RCC 7860 (cell line): ENCODE results near the gene GAL3ST1.
"Not testable (repeated sequence)": the region's sequence is repeated elsewhere in the genome, so short reads cannot be mapped to it uniquely, and the experiment has no call there.

Experiments
- DNase-seq: peaks from one replicate; pipeline ENCODE4 v3.0.0-alpha.2; 2015; ENCODE audit warnings: low spot score
- FAIRE-seq: peaks from 2 replicates; lab custom pipeline; 2012; peaks lifted over from hg19 to GRCh38; lab: Jason Lieb, UNC

The GAL3ST1 gene, protein sequence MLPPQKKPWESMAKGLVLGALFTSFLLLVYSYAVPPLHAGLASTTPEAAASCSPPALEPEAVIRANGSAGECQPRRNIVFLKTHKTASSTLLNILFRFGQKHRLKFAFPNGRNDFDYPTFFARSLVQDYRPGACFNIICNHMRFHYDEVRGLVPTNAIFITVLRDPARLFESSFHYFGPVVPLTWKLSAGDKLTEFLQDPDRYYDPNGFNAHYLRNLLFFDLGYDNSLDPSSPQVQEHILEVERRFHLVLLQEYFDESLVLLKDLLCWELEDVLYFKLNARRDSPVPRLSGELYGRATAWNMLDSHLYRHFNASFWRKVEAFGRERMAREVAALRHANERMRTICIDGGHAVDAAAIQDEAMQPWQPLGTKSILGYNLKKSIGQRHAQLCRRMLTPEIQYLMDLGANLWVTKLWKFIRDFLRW

DNA sequence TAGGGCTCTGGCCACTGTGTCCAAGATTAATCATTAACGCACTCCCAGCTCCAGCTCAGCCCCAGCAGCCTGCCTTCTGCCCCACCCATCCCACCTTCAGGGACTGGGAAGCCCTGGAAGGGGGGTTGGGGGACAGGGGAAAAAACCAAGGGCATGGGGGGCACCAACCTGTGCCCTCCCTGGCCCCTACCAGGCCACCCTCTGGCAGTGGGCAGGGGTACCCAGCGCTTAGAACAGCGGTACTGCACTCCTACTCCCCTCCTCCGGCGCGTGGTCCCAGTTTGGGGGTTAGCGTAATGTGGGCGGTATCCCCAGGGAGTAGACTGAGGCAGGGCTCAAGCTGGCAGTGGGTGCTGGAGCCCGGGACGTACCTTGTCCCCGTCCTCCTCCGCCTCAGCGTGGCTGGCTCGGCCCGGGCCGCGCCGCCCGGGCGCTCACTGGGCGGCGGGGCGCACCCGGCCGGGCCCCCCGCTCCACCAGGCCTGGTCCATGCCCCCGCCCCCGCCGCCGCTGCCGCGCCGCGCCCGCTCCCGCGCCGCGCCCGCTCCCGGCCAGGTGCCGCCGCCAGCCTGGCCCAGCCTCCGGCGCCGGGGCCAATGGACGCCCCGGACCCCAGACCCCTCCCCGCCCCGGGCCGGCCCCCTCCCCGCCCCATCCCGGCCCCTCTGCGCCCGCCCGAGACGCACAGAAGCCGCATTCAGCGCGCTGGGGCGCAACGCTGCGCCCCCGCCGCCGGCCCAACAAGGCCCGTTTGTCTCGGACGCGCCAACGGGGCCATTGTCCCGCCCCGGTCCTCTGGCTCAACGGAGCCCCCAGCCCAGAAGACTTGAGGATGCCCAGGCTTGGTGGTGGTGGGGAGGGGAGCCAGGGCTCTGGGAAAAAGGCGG, at the start of gene GAL3ST1:
Gene GAL3ST1 (minus strand): TSS at position 571 of the 887 bp plus-strand sequence. CDS start 17,273 bp downstream, outside the sequence.
- no peak for FAIRE-seq
- peak; percentile 52 for DNase-seq

DNA sequence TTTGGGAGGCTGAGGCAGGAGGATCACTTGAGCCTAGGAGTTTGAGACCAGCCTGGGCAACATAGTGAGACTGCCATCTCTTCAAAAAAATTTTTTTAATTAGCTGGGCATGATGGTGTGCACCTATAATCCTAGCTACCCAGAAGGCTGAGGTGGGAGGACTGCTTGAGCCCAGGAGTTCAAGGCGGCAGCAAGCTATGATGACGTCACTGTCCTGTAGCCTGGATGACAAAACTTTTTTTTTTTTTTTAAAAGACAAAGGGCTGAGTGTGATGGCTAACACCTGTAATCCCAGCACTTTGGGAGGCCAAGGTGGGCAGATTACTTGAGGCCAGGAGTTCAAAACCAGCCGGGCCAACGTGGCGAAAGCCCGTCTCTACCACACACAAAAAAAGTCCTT, 45.4 kb upstream of the GAL3ST1 start:
- not testable (repeated sequence) for FAIRE-seq, DNase-seq

DNA sequence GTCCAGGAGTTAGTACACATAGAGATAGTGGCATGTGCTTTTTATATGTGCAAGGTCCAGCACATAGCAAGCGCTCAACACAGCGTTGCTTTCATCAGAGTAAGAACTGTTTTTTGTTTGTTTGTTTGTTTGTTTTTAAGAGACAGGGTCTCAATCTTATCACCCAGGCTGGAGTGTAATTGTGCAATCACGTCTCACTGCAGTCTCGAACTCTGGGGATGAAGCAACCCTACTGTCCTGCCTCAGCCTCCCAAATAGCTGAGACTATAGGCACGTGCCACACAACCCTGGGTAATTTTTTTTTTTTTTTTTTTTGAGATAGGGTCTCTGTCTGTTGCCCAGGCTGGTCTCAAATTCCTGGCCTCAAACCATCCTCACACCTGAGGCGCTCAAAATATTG, 43.4 kb upstream of the GAL3ST1 start:
- FAIRE-seq (no peak), DNase-seq (no peak)

DNA sequence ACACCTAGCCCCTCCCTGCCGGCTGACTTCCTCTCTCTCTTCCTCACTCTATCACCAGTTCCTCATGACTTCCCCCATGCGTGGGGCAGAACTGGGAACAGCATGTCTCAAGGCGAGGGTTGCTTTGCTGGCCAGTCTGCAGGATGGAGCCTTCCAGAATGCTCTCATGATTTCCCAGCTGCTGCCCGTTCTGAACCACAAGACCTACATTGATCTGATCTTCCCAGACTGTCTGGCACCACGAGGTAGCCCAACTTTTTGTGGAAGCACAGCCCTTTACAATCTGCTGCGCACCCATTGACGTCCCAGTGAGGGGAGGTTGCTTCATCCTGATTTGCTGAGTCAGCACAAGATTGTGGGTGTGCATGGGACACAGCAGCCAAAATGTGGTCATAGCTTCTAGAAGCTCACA, 41.1 kb upstream of the GAL3ST1 start:
- FAIRE-seq = no peak
- no peak for DNase-seq

DNA sequence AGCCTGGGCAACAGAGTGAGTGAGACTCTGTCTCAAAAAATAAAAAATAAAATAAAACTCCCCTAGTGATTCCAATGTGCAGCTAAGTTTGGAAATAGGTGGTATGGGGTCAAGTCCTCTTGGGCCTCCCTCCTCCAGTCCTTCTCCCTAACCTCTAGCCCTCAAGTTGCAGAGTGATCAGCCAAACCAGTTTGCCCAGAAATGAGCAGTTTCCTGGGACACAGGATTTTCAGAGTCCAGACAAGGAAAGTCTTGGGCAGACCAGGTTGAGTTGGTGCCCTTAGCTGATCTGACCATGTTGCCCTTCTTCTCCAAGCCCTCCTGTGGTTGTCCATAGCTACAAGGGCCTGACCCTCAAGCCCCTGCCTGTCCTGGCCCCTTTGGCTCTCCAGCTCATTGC, 40.4 kb upstream of the GAL3ST1 start:
- FAIRE-seq = no peak
- no peak for DNase-seq

DNA sequence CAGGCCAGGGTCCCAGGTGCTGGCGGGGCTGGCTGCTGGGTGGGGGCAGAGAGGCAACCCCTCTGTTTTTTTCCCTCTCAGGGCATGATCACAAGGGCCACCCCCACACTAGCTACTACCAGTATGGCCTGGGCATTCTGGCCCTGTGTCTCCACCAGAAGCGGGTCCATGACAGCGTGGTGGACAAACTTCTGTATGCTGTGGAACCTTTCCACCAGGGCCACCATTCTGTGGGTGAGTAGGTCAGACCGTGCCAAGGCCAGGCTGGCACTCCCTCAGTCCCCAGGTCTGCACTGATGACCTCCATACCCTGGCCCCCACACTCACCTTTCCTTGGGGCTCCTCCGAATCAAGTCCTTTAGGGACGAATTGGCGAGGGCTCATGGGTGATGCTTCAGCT, 39.8 kb upstream of the GAL3ST1 start:
- DNase-seq = no peak
- no peak for FAIRE-seq

DNA sequence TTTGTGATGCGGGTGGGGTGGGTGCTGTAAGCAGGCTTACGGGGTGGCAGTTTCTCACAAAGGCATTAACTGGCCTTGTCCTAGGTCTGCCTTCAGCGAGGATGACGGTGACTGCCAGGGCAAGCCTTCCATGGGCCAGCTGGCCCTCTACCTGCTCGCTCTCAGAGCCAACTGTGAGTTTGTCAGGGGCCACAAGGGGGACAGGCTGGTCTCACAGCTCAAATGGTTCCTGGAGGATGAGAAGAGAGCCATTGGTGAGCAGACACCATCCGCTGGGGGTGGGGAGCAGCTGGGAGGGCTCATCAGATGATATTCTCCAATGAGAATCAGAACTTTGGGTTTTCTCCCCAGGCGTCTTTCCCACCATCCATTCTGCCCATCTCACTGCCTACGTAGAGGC, 38.3 kb upstream of the GAL3ST1 start:
- FAIRE-seq (no peak), DNase-seq (no peak)

DNA sequence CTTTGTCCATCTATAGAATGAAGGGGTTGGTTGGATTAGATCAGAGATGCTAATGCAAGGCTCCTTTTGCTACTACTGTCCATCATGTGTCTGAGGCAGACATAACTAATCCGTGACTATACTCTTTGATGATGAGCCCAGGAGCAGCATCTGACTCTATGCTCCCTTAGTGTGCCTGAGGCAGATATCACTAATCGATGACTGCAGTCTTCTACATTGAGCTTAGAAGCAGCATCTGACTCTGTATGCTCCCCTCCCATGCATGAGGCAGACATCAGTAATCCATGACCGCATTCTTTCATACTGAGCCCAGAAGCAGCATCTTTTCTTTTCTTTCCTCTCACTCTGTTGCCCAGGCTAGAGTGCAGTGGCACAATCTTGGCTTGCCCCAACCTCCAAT, 36.7 kb upstream of the GAL3ST1 start:
- no peak for DNase-seq
- FAIRE-seq = no peak

DNA sequence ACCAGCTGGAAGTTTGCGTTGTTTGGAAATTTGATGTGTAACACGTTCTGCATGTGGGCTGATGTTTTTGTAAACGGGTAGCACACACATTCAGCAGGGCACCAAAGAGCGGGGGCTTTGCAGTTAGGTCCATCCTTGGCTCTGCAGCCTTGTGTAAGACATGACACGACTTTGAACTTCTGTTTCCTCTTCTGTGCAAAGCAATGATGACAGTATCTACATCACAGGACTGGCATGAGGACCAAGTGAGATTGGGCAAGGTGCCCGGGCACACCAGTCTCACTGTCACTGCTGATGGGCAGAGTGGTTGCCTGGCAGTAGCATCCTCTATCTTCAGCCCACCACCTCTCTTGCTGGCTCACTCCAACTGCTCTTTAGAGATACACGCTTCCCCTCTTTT, 35.8 kb upstream of the GAL3ST1 start:
- no peak for DNase-seq
- no peak for FAIRE-seq

DNA sequence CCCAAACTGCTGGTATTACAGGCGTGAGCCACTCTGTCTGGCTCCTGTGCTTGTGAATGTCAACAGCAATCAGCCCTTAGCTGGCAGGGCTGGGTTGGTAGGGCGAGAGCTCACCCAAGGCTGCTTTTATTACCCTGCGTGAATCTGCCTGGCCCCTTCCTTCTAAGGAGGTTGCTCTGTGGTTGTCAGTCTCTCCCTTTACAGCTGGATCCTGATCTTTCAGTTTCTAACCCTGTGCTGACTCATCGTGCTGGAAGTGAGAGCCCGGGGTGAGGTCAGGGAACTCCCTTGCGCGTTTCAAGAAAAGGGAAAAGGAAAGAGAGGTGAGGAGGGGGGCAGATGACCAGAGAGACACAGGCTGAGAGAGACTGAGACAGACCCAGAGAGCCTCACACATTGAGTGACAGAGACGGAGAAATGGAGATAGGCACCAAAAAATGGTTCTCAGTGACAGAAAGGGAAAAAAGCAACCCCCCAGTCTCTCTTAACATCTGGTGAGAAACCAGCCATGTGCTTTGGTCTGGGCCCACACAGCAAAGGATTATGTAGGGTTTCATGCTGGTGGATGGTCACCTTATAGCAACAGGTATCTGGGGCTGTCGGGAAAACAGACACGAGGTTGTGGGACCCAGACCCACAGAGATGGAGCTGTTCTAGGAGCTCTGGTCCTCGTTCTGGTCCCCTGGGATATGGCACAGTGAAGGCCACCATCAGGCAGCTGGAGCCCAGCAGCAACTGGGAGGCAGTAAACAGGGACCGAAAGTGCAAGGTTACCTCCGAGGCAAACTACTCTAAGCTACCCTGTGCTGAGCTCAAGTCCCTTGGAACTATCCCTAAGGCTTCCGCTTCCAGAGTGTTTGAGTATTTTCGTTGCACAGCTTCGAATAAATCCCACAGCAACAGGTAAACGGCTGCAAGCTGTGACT, 35.1 kb upstream of the GAL3ST1 start:
- DNase-seq = peak; percentile 90
- FAIRE-seq = peak; percentile 89

DNA sequence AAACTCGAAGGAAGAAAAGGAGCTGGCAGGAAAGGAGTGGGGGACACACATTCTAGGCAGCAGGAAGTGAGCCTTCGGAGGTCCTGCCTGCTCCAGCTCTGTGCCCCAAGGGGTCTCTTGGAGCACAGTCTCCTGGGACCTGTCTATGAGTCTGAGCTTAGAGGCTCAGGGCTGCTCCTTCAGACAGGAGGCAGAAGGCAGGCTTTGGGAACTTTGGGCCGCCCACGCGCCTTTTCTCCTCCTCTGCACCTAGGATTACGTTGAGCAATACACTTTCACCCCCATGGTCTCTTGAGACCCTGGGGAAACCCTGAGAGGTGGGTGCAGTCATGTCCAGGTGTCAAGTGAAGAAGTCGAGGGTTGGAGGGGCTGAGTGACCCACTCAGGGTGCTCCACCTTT, 33.5 kb upstream of the GAL3ST1 start:
- FAIRE-seq = no peak

DNA sequence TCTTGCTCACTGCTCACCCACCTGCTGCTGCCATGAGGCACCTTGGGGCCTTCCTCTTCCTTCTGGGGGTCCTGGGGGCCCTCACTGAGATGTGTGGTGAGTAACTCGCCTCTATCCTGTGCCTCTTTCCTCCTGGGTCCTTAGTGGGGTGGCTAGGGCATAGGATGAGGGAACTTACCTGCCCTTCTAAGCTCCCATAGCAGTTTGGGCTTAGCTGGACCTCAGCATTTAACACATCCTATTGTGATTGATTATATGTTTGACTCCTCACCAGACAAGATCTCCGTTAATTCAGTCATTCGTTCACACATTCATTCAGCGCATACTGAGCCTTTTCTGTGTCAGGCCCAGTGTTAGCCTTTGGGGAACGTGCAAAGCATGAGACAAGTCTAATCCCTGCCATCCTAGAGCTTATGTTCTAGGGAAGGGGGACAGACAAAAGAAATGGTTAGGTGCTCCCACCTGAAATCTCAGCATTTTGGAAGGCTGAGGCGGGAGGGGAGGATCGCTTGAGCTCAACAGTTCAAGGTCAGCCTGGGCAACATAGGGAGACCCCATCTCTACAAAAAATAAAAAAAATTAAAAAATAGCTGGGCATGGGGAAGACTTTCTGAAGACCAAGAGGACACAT, 33.0 kb upstream of the GAL3ST1 start:
- FAIRE-seq = no peak

More for the DNA sequence above, 33.5 kb upstream of the GAL3ST1 start:
- no peak for DNase-seq

DNA sequence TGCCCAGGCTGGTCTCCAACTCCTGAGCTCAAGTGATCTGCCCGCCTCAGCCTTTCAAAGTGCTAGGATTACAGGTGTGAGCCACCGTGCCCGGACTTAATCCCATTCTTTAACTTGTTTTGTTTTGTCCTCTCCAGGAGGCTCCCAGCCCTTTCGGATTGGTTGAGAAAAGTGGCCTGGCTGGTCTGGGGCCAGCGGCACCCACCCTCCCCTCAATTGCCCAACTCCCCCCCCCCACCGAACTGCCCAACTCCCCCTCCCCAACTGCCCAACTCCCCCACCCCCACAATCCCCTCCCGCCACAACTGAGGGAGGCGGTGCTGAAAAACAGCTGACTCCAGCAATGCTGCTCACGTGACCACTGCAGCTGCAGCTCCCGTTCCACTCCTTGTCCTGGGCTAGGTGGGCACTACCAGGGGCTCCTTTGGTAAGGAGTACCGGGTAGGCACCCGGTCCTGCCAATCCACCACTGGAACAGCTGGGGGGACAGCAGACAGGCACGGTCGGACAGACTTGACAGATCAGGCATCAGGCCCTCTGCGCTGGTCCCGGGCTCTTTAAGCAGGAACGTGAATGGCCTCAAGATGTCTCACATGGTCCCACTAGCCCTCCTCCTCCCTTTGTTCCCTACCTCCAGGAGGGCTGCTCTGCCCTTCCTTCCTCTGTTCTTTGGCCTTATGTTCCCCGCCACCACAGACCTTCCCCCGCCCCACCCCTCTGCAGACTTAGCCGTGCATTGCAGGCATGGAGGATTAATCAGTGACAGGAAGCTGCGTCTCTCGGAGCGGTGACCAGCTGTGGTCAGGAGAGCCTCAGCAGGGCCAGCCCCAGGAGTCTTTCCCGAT, 32.2 kb upstream of the GAL3ST1 start, which contains the start of gene TCN2:
Gene TCN2 (plus strand): TSS at position 720 of the 845 bp plus-strand sequence. CDS start 158 bp downstream, outside the sequence.
- peak; percentile 75 for DNase-seq
- peak; percentile 72 for FAIRE-seq

More for the DNA sequence above, 33.0 kb upstream of the GAL3ST1 start:
- DNase-seq = no peak

DNA sequence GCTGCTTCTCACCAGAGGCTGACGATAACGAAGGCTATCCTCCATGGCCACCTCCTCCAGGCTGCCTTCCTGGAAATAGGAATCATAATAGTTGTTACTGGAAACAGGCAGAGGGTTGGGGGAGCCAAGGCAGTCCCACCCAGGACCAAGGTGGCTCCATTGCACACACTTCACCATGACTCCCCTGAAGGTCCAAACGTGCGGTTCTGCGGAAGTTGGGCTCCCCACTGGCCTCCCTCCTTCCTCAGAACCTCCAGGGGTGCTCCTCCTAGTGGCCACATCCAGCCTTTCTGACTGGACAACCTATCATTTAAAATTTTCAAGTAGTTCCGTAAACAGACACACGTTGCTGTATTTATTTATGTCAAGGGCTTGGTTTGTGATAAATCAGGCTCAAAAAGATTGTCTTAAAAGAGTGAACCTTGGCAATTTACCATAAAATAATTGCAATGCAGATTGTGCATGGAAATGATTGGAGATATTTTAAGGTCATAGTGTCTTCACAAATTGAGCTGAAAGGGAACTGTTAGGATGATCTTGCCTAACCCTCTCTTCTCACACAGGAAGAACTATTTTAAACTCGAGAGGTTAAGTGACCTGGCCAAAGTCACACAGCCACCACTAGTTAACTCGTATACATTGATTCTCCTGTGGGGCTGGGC, 31.1 kb upstream of the GAL3ST1 start:
- DNase-seq (peak; percentile 19), FAIRE-seq (no peak)

DNA sequence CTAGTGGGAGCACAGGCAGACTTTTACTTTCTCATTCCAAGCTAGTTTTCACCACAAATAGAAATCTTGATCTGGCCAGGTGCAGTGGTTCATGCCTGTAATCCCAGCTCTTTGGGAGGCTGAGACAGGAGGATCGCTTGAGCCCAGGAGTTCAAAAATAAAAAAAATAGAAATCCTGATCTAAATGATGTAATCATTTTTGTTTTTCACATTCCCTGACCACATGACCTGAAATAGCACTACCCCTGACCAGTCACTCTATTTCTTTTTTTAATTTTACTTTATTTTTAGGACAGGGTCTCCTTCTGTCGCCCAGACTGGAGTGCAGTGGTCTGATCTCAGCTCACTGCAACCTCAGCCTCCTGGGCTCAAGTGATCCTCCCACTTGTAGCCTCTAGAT, 30.3 kb upstream of the GAL3ST1 start:
- FAIRE-seq (no peak), DNase-seq (no peak)

DNA sequence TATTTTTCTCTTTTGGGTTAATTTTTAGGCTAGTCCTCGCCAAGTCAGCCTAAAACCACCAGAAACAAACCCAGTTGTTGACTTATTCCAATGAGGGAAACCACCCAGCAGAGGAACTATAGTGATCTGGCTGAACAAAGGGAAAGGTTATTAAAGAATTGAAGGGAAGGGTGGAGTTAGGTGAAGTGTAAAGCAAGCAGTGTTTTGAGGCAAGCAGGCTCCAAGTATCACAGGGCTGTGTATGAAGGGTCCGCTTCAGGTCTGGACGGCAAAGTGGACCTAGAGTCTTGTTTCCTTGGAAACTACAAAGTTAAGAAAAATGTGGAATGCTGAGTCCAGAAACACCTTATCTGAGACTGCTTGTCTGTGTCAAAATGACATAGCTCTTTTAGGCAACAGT, 29.3 kb upstream of the GAL3ST1 start:
- FAIRE-seq (no peak), DNase-seq (no peak)

DNA sequence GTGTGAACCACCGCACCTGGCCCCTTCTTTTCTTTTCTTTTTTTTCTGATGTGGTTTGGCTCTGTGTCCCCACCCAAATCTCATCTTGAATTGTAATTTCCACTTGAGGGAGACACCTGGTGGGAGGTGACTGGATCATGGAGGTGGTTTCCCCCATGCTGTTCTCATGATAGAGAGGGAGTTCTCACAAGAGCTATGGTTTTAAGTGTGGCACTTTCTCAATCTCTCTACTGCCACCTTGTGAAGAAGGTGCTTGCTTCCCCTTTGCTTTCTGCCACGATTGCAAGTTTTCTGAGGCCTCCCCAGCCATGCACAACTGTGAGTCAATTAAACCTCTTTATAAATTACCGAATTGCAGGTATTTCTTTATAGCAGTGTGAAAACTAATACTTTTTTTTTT, 27.6 kb upstream of the GAL3ST1 start:
- DNase-seq = peak; percentile 44

DNA sequence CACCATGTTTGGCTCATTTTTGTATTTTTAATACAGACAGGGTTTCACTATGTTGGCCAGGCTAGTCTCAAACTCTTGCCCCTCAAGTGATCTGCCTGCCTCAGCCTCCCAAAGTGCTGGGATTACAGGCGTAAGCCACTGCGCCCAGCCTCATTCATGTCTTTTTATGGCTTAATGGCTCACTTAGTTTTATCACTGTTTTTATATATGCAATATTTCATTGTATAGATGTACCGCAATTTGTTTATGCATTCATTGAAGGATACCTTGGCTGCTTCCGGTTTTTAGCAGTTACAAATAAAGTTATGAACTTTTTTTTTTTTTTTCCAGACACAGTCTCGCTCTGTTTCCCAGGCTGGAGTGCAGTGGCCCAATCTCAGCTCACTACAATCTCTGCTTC, 27.0 kb upstream of the GAL3ST1 start:
- no peak for FAIRE-seq
- no peak for DNase-seq

More for the DNA sequence above, 27.6 kb upstream of the GAL3ST1 start:
- no peak for FAIRE-seq

DNA sequence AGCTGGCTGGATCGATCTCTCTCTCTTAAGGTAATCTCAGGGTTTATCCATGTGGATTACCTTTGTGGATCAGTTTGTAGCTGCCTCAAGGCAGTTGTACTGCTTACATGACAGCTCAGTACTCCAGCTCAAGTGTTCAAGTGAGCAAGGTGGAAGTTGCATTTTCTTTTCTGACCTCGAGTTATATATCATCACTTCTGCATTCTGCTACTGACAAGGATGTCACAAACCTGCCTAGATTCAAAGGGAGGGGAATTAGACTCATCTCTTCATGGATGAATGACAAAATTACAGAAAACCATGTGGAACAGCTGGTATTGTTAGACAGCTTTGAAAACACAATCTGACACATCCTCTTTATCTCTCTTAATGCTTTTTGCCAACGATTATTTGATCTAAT, 26.5 kb upstream of the GAL3ST1 start:
- DNase-seq = no peak
- FAIRE-seq = no peak
